ENCODE measurements around the gene ENO3. TPM values are rescaled to one million over a fixed set of nuclear protein-coding genes. Genes with fewer than 3 reads are reported as not detected.

Gene ENO3
- total RNA-seq, 1 donor = 2.6 TPM

- no peak for TF ChIP-seq CTCF (IDR thresholded peaks at IDR 0.05; ENCODE audit: insufficient read depth, low read depth, low read length)
- H3K4me3 ChIP-seq (ENCODE audit: low read depth, low read length) = no peak overlapping the region
- DNase-seq (ENCODE audit: low read depth) = no peak
Measured at GRCh38 chr17:4928881-4929280, 22.0 kb upstream of the ENO3 start.

- TF ChIP-seq CTCF (IDR thresholded peaks at IDR 0.05; ENCODE audit: insufficient read depth, low read depth, low read length) = no peak
- no peak for DNase-seq (ENCODE audit: low read depth)
Measured at GRCh38 chr17:4931963-4932362, 19.0 kb upstream of the ENO3 start, which contains the start of gene GP1BA. TSS of gene GP1BA (plus strand) at chr17:4932277. CDS start at chr17:4932605, 328 bp downstream.

GRCh38 chr17:4932756-4933155 lies 18.2 kb upstream of the ENO3 start:
- no peak for TF ChIP-seq CTCF (IDR thresholded peaks at IDR 0.05; ENCODE audit: insufficient read depth, low read depth, low read length)
- no peak overlapping the region for H3K4me3 ChIP-seq (ENCODE audit: low read depth, low read length)
- DNase-seq (ENCODE audit: low read depth) = no peak

More at GRCh38 chr17:4931963-4932362, 19.0 kb upstream of the ENO3 start, which contains the start of gene GP1BA:
- H3K4me3 ChIP-seq (ENCODE audit: low read depth, low read length) = no peak within 1 kb of the TSS

- TF ChIP-seq CTCF (IDR thresholded peaks at IDR 0.05; ENCODE audit: insufficient read depth, low read depth, low read length) = no peak
Measured at GRCh38 chr17:4933646-4934045, 17.3 kb upstream of the ENO3 start.

GRCh38 chr17:4934173-4934979 lies 16.5 kb upstream of the ENO3 start:
- no peak overlapping the region for H3K4me3 ChIP-seq (ENCODE audit: low read depth, low read length)
- peak; percentile 52 for TF ChIP-seq CTCF (IDR thresholded peaks at IDR 0.05; ENCODE audit: insufficient read depth, low read depth, low read length)
- DNase-seq (ENCODE audit: low read depth) = peak; percentile 42

More at GRCh38 chr17:4933646-4934045, 17.3 kb upstream of the ENO3 start:
- no peak overlapping the region for H3K4me3 ChIP-seq (ENCODE audit: low read depth, low read length)
- DNase-seq (ENCODE audit: low read depth) = no peak

- no peak for DNase-seq (ENCODE audit: low read depth)
- H3K4me3 ChIP-seq (ENCODE audit: low read depth, low read length) = no peak overlapping the region
- no peak for TF ChIP-seq CTCF (IDR thresholded peaks at IDR 0.05; ENCODE audit: insufficient read depth, low read depth, low read length)
Measured at GRCh38 chr17:4935650-4936049, 15.3 kb upstream of the ENO3 start.

Data from fibroblast of villous mesenchyme (primary cell).